ENCODE results near the gene BAHD1.

- TF ChIP-seq YY1 (IDR thresholded peaks at IDR 0.05; ENCODE audit: insufficient read depth, insufficient read length), result peak; percentile 65
- TF ChIP-seq SUZ12 (IDR thresholded peaks at IDR 0.05; ENCODE audit: extremely low read depth, insufficient read depth, insufficient read length), result no peak
- no peak for TF ChIP-seq ZNF274 (IDR thresholded peaks at IDR 0.05; ENCODE audit: low read depth, low read length)
Measured at GRCh38 chr15:40489274-40490175, 48.8 kb downstream of the BAHD1 start.

Measured in NT2/D1 (cell line).